Measurements from ENCODE around the gene CX3CR1.

The CX3CR1 gene

GRCh38 chr3:39220407-39221140, 59.3 kb downstream of the CX3CR1 start:
- DNase-seq, result no peak

GRCh38 chr3:39219702-39220101, 60.1 kb downstream of the CX3CR1 start:
- no peak for DNase-seq

GRCh38 chr3:39216176-39216790, 63.6 kb downstream of the CX3CR1 start:
- DNase-seq, result no peak

GRCh38 chr3:39213613-39214012, 66.2 kb downstream of the CX3CR1 start:
- DNase-seq, result no peak
